ENCODE data around the gene H1-8. TPM values are rescaled to one million over a fixed set of nuclear protein-coding genes. Genes with fewer than 3 reads are reported as not detected.

The H1-8 gene
- total RNA-seq, 1 experiment from 2014 or later, result not detected

GRCh38 chr3:129579991-129580390 is 37.0 kb downstream of the H1-8 start:
- Histone ChIP-seq H3K9ac (ENCODE audit: low read length) (no peak overlapping the region), H4K20me1 (ENCODE audit: insufficient read depth) (no peaks in the 10 kb centered on the region), H3K79me2 (ENCODE audit: insufficient read depth, low read length) (no peaks in the 10 kb centered on the region), H3K9me2 (ENCODE audit: insufficient read depth) (no peaks in the 10 kb centered on the region), H3K36me3 (ENCODE audit: control insufficient read depth in 1 of 2, insufficient read depth in 2 of 2, low read length in 2 of 2) (no peaks in the 10 kb centered on the region; a peak in 1 of 4 replicates), H3K27me3 (ENCODE audit: insufficient read depth, low read length) (no peaks in the 10 kb centered on the region), H3K4me3 (replicated peaks in 1 of 2; ENCODE audit: low read depth in 1 of 2, low read length in 2 of 2) (no peak overlapping the region), H3K4me2 (ENCODE audit: low read length) (no peak overlapping the region), H2AFZ (ENCODE audit: low read depth, low read length, poor library complexity, severe bottlenecking) (no peak overlapping the region), H3K9me3 (ENCODE audit: control insufficient read depth in 1 of 2, insufficient read depth in 1 of 2, low read depth in 1 of 2, low read length in 2 of 2) (no peaks in the 10 kb centered on the region), H3K27ac (ENCODE audit: low read depth, low read length) (no peak overlapping the region), H3K4me1 (ENCODE audit: control insufficient read depth in 1 of 2, insufficient read depth in 2 of 2, low read length in 2 of 2) (no peaks in the 10 kb centered on the region)
- ATAC-seq (no peak), DNase-seq (ENCODE audit: low read depth, low spot score) (no peak)
- RAD21 ChIA-PET (ENCODE audit: low non-redundant PET in 1 of 2, low total read pairs in 2 of 2, uncharacterized antibody in 2 of 2, unreplicated experiment in 2 of 2), result no interaction called here
- TF ChIP-seq CEBPB (IDR thresholded peaks at IDR 0.05; ENCODE audit: low read depth) (no peak), POLR2AphosphoS5 (IDR thresholded peaks at IDR 0.05; ENCODE audit: low read depth, low read length) (no peak)
- POLR2A ChIA-PET, result no interaction called here
- intact Hi-C loops (cut with micrococcal nuclease), result no loop called here
- BruUV-seq (replicated peaks), result no TSS peak
- CTCF ChIA-PET, result no interaction called here

- H3K4me1 ChIP-seq (ENCODE audit: control insufficient read depth in 1 of 2, insufficient read depth in 2 of 2, low read length in 2 of 2), result no peaks in the 10 kb centered on the region
- no peak for TF ChIP-seq ZFX (IDR thresholded peaks at IDR 0.05)
- no peak for TF ChIP-seq FOSL1 (IDR thresholded peaks at IDR 0.05; ENCODE audit: low read depth)
- TF ChIP-seq RAD21 (IDR thresholded peaks at IDR 0.05; ENCODE audit: low read depth), result no peak
- TF ChIP-seq, protein P1, sequence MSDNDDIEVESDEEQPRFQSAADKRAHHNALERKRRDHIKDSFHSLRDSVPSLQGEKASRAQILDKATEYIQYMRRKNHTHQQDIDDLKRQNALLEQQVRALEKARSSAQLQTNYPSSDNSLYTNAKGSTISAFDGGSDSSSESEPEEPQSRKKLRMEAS (IDR thresholded peaks at IDR 0.05), result no peak
- no peak for TF ChIP-seq TCF7L2 (IDR thresholded peaks at IDR 0.05; ENCODE audit: borderline replicate concordance, extremely low read depth, insufficient read depth, insufficient read length)
- no peak for TF ChIP-seq POLR2AphosphoS5 (IDR thresholded peaks at IDR 0.05; ENCODE audit: low read depth, low read length)
- TF ChIP-seq ATF3 (IDR thresholded peaks at IDR 0.05), result no peak
- TF ChIP-seq JUND (IDR thresholded peaks at IDR 0.05), result no peak
- no peak for TF ChIP-seq POLR2A (IDR thresholded peaks at IDR 0.05; ENCODE audit: borderline replicate concordance, extremely low read depth, insufficient read depth, insufficient read length)
- no peak for TF ChIP-seq ZNF274 (IDR thresholded peaks at IDR 0.05; ENCODE audit: low read depth, low read length)
- no peak for TF ChIP-seq EZH2phosphoT487 (IDR thresholded peaks at IDR 0.05; ENCODE audit: borderline replicate concordance)
- TF ChIP-seq, protein P2, sequence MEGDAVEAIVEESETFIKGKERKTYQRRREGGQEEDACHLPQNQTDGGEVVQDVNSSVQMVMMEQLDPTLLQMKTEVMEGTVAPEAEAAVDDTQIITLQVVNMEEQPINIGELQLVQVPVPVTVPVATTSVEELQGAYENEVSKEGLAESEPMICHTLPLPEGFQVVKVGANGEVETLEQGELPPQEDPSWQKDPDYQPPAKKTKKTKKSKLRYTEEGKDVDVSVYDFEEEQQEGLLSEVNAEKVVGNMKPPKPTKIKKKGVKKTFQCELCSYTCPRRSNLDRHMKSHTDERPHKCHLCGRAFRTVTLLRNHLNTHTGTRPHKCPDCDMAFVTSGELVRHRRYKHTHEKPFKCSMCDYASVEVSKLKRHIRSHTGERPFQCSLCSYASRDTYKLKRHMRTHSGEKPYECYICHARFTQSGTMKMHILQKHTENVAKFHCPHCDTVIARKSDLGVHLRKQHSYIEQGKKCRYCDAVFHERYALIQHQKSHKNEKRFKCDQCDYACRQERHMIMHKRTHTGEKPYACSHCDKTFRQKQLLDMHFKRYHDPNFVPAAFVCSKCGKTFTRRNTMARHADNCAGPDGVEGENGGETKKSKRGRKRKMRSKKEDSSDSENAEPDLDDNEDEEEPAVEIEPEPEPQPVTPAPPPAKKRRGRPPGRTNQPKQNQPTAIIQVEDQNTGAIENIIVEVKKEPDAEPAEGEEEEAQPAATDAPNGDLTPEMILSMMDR (IDR thresholded peaks at IDR 0.05 in 2 of 3, conservative IDR thresholded peaks at IDR 0.05 in 1 of 3; ENCODE audit: borderline replicate concordance in 1 of 3, insufficient read depth in 1 of 3, low read depth in 2 of 3, low read length in 2 of 3), result no peak
- TF ChIP-seq ELF1 (IDR thresholded peaks at IDR 0.05; ENCODE audit: borderline replicate concordance, low read depth), result no peak
- TF ChIP-seq EZH2 (IDR thresholded peaks at IDR 0.05), result no peak
- TF ChIP-seq SRF (IDR thresholded peaks at IDR 0.05; ENCODE audit: low read depth), result no peak
- TF ChIP-seq SIN3A (IDR thresholded peaks at IDR 0.05; ENCODE audit: low read depth), result no peak
- DNase-seq (ENCODE audit: low read depth, low spot score), result no peak
- H2AFZ ChIP-seq (ENCODE audit: low read depth, low read length, poor library complexity, severe bottlenecking), result no peak overlapping the region
- no TSS peak for BruUV-seq (replicated peaks)
- ATAC-seq, result no peak
- no peak overlapping the region for H3K4me3 ChIP-seq (replicated peaks in 1 of 2; ENCODE audit: low read depth in 1 of 2, low read length in 2 of 2)
- H3K9me3 ChIP-seq (ENCODE audit: control insufficient read depth in 1 of 2, insufficient read depth in 1 of 2, low read depth in 1 of 2, low read length in 2 of 2), result no peaks in the 10 kb centered on the region
- H3K36me3 ChIP-seq (ENCODE audit: control insufficient read depth in 1 of 2, insufficient read depth in 2 of 2, low read length in 2 of 2), result no peaks in the 10 kb centered on the region; a peak in 1 of 4 replicates
- no peak overlapping the region for H3K27ac ChIP-seq (ENCODE audit: low read depth, low read length)
- H4K20me1 ChIP-seq (ENCODE audit: insufficient read depth), result no peaks in the 10 kb centered on the region
- ChIA-PET RAD21 (ENCODE audit: low non-redundant PET in 1 of 2, low total read pairs in 2 of 2, uncharacterized antibody in 2 of 2, unreplicated experiment in 2 of 2) (no interaction called here), POLR2A (no interaction called here), CTCF (no interaction called here)
- no peaks in the 10 kb centered on the region for H3K79me2 ChIP-seq (ENCODE audit: insufficient read depth, low read length)
- intact Hi-C loops (cut with micrococcal nuclease), result no loop called here
- no peaks in the 10 kb centered on the region for H3K9me2 ChIP-seq (ENCODE audit: insufficient read depth)
- no peak overlapping the region for H3K9ac ChIP-seq (ENCODE audit: low read length)
- H3K4me2 ChIP-seq (ENCODE audit: low read length), result no peak overlapping the region
- no peaks in the 10 kb centered on the region for H3K27me3 ChIP-seq (ENCODE audit: insufficient read depth, low read length)
Measured at GRCh38 chr3:129581623-129582022, 38.6 kb downstream of the H1-8 start.
